Effector memory CD4-positive, alpha-beta T cell (primary cell): ENCODE results near the gene GBP5.
A peak's percentile ranks its signal among the peaks of the same experiment; 100 is the strongest.
"Not testable (repeated sequence)": the region's sequence is repeated elsewhere in the genome, so short reads cannot be mapped to it uniquely, and the experiment has no call there.

ENCODE experiments used
- DNase-seq, 3 donors: peaks; one replicate each; pipeline ENCODE4 v3.0.0-alpha.2; 2020
- H3K27ac ChIP-seq: 2 replicates; pipeline ENCODE4 v1.7.0; 2013; ENCODE audit warnings: mild to moderate bottlenecking, low read length, moderate library complexity; ENCODE audit not compliant: insufficient read depth, poor library complexity, severe bottlenecking
- H3K27me3 ChIP-seq: replicated peaks from 2 replicates; pipeline ENCODE4 v1.7.0; 2013; ENCODE audit warnings: mild to moderate bottlenecking, low read length; ENCODE audit not compliant: insufficient read depth, control insufficient read depth, poor library complexity, severe bottlenecking
- H3K36me3 ChIP-seq: 2 replicates; pipeline ENCODE4 v1.7.0; 2013; ENCODE audit warnings: mild to moderate bottlenecking, low read length, moderate library complexity; ENCODE audit not compliant: control insufficient read depth, insufficient read depth
- H3K4me1 ChIP-seq: 2 replicates; pipeline ENCODE4 v1.7.0; 2013; ENCODE audit warnings: low read length, mild to moderate bottlenecking; ENCODE audit not compliant: control insufficient read depth, insufficient read depth, poor library complexity, severe bottlenecking
- H3K4me3 ChIP-seq: 2 replicates; pipeline ENCODE4 v1.7.0; 2013; ENCODE audit warnings: low read length, low read depth, mild to moderate bottlenecking; ENCODE audit not compliant: insufficient read depth, poor library complexity, severe bottlenecking
- H3K9me3 ChIP-seq: 2 replicates; pipeline ENCODE4 v1.7.0; 2013; ENCODE audit warnings: mild to moderate bottlenecking, low read length, moderate library complexity; ENCODE audit not compliant: control insufficient read depth

GBP5 gene

DNA sequence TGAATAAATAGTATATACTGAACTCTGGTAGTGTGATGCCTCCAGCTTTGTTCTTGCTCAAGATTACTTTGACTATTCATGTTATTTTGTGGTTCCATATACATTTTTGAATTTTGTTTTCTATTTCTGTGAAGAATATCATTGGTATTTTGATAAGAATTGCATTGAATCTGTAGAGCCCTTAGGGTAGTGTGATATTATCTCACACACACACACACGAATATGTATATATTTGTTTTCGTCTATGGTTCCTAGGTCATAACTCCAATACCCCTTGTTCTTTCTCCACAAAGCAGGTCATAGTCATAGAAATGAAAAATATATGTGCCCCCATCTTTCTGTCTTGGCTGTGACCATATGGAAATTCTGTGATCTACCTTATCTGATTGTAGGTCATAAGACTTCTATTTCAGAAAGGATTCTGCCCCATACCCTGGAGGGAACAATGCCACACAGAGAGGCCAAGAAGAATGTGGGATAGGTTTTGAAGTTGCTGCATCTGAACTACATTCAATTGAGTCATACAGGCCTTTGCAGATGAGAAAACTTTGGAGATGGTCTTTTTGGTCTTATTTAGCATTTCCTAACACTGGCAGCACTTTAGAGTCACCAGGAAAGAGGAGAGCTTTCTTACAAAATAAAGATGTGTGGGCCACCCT lies 32.0 kb upstream of the GBP5 start:
- Histone ChIP-seq H3K9me3 (no peaks in the 10 kb centered on the region), H3K27me3 (no peaks in the 10 kb centered on the region), H3K4me3 (no peak overlapping the region), H3K4me1 (peaks cover 7% of the 10 kb centered on the region), H3K27ac (no peak overlapping the region), H3K36me3 (no peaks in the 10 kb centered on the region)
- DNase-seq, result no peak

DNA sequence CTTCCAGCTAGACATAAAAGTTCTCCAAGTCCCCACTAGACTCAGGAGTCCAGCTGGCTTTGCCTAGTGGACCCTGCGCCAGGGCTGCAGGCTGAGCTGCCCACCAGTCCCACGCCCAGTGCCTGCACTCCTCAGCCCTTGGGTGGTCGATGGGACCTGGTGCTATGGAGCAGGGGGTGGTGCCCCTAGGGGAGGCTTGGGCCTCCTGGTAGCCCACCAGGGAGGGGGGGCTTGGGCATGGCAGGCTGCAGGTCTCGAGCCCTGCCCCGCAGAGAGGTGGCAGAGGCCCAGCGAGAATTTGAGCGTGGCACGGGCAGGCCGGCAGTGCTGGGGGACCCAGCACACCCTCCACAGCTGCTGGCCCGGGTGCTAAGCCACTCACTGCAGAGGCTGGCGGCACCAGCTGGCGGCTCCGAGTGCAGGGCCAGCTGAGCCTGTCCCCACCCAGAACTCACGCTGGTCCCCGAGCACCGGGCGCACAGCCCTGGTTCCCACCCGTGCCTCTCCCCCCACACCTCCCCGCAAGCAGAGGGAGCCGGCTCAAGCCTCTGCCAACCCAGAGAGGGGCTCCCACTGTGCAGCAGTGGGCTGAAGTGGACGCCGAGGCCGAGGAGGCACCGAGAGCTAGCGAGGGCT lies 30.2 kb upstream of the GBP5 start:
- DNase-seq, result no peak
- no peaks in the 10 kb centered on the region for H3K27me3 ChIP-seq
- H3K27ac ChIP-seq, result no peak overlapping the region
- H3K36me3 ChIP-seq, result no peaks in the 10 kb centered on the region
- H3K4me1 ChIP-seq, result no peaks in the 10 kb centered on the region
- H3K4me3 ChIP-seq, result no peak overlapping the region
- H3K9me3 ChIP-seq, result no peaks in the 10 kb centered on the region

DNA sequence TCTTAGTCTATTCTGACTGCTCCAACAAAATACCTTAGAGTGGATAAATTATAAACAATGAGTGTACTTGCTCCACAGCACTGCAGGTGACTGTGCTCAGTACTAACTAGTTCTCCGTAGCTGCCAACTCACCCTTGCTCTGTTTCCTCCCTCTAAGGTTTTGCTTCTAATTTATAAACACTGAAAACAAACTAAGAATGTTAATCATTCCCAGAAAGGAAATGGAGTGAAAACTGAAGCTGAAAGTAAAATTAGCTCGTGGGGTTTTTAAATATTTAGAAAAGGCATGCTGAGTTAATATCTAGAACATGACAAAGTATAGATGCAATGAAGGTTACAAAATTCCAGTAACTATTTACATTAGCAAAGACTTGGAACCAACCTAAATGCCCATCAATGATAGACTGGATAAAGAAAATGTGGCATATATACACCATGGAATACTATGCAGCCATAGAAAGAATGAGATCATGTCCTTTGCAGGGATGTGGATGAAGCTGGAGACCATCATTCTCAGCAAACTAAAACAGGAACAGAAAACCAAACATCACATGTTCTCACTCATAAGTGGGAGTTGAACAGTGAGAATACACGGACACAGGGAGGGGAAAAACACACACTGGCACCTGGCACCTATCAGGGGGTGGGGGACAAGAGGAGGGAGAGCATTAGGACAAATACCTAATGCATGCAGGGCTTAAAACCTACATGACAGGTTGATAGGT lies 27.2 kb upstream of the GBP5 start:
- not testable (repeated sequence) for H3K4me1 ChIP-seq, DNase-seq, H3K9me3 ChIP-seq, H3K27ac ChIP-seq, H3K4me3 ChIP-seq, H3K36me3 ChIP-seq, H3K27me3 ChIP-seq

DNA sequence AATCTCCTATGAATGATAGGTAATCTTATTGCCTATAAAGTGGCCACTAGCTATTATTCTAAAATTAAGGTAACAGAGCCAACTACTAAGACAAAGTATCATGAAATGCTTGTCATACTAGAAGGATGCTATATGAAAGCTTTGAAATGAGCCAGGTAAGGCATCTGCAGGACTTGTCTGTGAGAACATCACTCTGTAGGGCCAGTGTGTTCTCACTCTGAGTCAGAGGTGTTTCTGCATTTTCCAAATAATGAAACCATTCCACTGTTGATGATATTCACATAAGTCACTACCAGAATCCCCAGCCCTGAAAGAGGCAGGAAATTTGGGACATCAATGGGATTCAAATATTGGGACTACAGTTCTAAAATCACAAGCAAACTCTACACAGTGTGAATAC lies 25.8 kb upstream of the GBP5 start:
- DNase-seq, result no peak
- Histone ChIP-seq H3K4me1 (peaks cover 7% of the 10 kb centered on the region), H3K27ac (no peak overlapping the region), H3K4me3 (no peak overlapping the region), H3K27me3 (no peaks in the 10 kb centered on the region), H3K36me3 (no peaks in the 10 kb centered on the region), H3K9me3 (no peaks in the 10 kb centered on the region)

DNA sequence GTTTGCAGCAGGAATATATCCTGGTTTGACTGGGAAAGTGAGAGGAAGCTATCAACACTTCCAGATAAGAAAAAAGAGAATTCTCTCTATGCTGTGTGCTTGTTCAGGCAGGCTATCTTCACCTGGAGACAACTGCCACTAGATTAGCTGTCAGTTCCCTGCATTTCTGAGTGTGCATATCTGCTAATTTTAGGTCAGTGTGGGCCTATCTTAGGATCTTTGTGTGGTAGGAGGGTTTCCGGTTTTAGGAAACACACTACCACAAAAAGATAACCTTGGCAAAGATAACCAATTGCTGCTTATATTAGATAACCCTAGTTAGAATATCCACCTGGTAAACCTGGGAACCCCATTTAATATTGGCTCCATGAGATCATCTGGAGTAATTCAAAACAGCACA lies 22.5 kb upstream of the GBP5 start:
- Histone ChIP-seq H3K9me3 (peaks cover 6% of the 10 kb centered on the region), H3K4me1 (peaks cover 7% of the 10 kb centered on the region)
- DNase-seq, result no peak

DNA sequence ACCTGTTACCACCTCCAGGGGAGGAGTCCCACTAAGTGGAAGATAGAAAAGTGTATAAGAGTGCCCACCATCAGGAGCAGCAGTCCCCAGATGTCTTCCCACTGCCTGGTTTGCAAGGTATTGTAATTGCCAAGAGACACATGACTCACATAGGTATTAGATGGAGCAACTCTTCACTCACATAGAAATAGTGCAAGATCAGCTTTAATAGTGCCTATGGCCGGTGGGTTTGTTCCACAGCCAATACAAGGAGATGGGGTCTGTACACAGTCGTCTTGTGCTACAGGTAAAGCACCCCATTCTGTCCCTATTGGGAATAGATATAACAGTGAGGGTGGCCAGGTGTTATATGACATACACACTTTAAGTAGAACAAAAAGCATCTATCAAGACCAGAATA lies 18.6 kb upstream of the GBP5 start:
- H3K9me3 ChIP-seq, result peaks cover 6% of the 10 kb centered on the region

More for the DNA sequence above, 22.5 kb upstream of the GBP5 start:
- H3K27ac ChIP-seq, result no peak overlapping the region
- no peaks in the 10 kb centered on the region for H3K36me3 ChIP-seq
- H3K27me3 ChIP-seq, result no peaks in the 10 kb centered on the region
- H3K4me3 ChIP-seq, result no peak overlapping the region

DNA sequence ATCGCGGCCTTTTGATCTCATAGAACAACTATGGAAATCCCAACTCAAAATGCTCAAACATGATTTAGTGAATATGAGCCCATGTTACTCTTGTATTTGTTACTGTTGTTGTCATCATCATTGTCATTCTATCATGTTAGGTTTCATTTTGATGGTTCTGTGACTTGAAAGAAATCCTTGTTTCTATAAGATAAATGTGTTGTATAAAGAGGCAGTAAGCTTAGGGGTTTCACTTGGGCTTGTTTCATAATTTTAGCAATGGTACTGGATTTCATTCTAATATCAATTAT lies 15.3 kb upstream of the GBP5 start:
- H3K27me3 ChIP-seq, result no peaks in the 10 kb centered on the region
- no peak overlapping the region for H3K4me3 ChIP-seq
- no peaks in the 10 kb centered on the region for H3K36me3 ChIP-seq
- peaks cover 6% of the 10 kb centered on the region for H3K9me3 ChIP-seq
- H3K4me1 ChIP-seq, result peaks cover 30% of the 10 kb centered on the region
- peak overlapping the region; percentile 63 for H3K27ac ChIP-seq
- DNase-seq, result no peak

More for the DNA sequence above, 18.6 kb upstream of the GBP5 start:
- Histone ChIP-seq H3K27ac (no peak overlapping the region), H3K36me3 (no peaks in the 10 kb centered on the region), H3K4me1 (peaks cover 23% of the 10 kb centered on the region), H3K27me3 (no peaks in the 10 kb centered on the region), H3K4me3 (no peak overlapping the region)
- DNase-seq, result no peak

DNA sequence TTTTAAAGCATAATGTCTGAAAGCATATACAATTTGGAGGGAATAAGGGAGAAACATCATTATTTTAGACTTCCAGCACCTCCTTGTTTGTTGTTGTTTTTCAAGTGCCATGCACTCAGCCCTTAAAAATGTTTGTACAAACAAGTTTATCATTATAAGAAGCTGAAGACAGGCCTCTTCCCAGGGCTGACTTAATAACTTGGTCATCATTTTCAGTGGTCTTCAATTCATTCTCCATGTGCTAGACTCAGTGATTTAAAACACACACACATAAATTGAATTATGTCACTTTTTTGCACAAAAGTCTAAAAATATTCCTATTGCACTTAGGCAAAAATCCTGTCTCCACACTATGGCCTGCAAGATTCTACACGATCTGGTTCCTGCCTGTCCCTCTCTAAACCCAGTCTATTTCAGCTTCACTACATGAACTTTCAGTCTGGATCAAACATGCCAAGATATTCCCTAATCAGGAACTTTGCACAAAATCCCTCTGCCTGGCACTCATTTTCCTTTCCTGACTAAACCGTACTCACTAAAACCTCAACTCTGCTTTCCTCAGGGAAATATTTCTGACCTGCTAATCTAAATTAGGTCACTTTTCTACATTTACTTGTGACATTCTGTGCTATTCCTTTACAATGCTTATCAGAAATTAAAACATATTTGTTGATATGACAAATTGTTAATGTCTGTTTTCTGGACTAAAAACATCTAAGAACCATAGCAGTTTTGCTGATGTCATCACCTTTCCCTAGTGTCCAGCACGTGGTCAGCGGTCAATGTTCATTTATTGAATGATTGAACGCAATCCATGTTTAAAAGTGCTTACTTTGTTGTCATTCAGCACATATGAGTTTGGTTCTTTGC lies 14.8 kb upstream of the GBP5 start:
- DNase-seq, result no peak
- peaks cover 30% of the 10 kb centered on the region for H3K4me1 ChIP-seq
- H3K36me3 ChIP-seq, result no peaks in the 10 kb centered on the region

DNA sequence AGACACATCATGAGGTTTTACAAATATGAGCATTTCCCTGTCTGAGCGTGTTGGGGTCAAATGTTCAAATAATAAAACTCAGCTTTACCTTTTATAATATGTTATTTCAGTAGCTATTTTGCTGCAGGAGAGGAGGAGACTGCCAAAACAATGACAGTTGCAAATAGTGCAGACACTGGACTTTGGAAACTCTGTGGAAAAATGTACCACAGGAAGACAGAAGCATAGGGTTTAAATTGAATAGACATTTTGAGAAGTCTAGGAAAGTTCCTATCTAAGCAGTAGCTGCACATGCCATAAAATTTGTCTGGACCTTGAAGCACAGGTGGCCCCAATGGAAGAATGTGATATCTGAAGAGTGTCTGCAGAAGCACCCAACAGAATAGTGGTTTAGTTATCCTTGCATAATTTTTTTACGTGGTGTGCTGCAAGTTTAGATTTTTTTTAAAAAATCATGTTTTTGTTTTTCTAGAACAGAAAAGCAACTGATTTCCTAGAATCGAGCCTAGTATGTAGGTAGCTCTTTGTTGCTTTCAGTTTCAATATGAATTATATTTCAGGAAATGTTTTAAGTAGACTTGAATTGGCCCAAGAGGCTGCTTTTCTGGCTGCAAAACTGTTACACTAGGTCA lies 14.0 kb upstream of the GBP5 start:
- DNase-seq, result no peak
- H3K9me3 ChIP-seq, result no peaks in the 10 kb centered on the region
- peaks cover 30% of the 10 kb centered on the region for H3K4me1 ChIP-seq
- no peaks in the 10 kb centered on the region for H3K27me3 ChIP-seq
- no peaks in the 10 kb centered on the region for H3K36me3 ChIP-seq
- peak overlapping the region; percentile 37 for H3K4me3 ChIP-seq
- peak overlapping the region; percentile 63 for H3K27ac ChIP-seq

More for the DNA sequence above, 14.8 kb upstream of the GBP5 start:
- Histone ChIP-seq H3K4me3 (peak overlapping the region; percentile 37), H3K27ac (peak overlapping the region; percentile 63), H3K9me3 (peaks cover under 1% of the 10 kb centered on the region), H3K27me3 (no peaks in the 10 kb centered on the region)
